Measurements from ENCODE around the gene SEMA3C. TPM values are rescaled to one million over a fixed set of nuclear protein-coding genes. Genes with fewer than 3 reads are reported as not detected.

The SEMA3C gene
- total RNA-seq, 1 donor from 2014 or later, result 34.8 TPM

GRCh38 chr7:80896906-80897598, 21.8 kb downstream of the SEMA3C start:
- H3K4me3 ChIP-seq, result no peak overlapping the region
- no peaks in the 10 kb centered on the region for H3K9me3 ChIP-seq
- no peaks in the 10 kb centered on the region for H3K36me3 ChIP-seq
- TF ChIP-seq CTCF (IDR thresholded peaks at IDR 0.05), result no peak
- intact Hi-C loops (cut with DNase I), result no loop called here
- no peaks in the 10 kb centered on the region for H3K27me3 ChIP-seq (ENCODE audit: low read depth)
- no peaks in the 10 kb centered on the region for H3K4me1 ChIP-seq
- DNase-seq, result no peak
- ATAC-seq, result no peak
- no peak overlapping the region for H3K27ac ChIP-seq

GRCh38 chr7:80895056-80895455, 23.8 kb downstream of the SEMA3C start:
- H3K27me3 ChIP-seq (ENCODE audit: low read depth), result no peaks in the 10 kb centered on the region
- no peak overlapping the region for H3K4me3 ChIP-seq
- H3K9me3 ChIP-seq, result no peaks in the 10 kb centered on the region
- no peaks in the 10 kb centered on the region for H3K36me3 ChIP-seq
- no peak for ATAC-seq
- no peak for TF ChIP-seq CTCF (IDR thresholded peaks at IDR 0.05)
- DNase-seq, result no peak
- H3K27ac ChIP-seq, result no peak overlapping the region
- intact Hi-C loops (cut with DNase I), result no loop called here
- no peaks in the 10 kb centered on the region for H3K4me1 ChIP-seq

GRCh38 chr7:80891259-80891544, 27.6 kb downstream of the SEMA3C start:
- Histone ChIP-seq H3K27me3 (ENCODE audit: low read depth) (no peaks in the 10 kb centered on the region), H3K4me1 (no peaks in the 10 kb centered on the region), H3K4me3 (no peak overlapping the region), H3K9me3 (no peaks in the 10 kb centered on the region), H3K36me3 (no peaks in the 10 kb centered on the region), H3K27ac (no peak overlapping the region)
- intact Hi-C loops (cut with DNase I), result no loop called here
- ATAC-seq, result no peak
- DNase-seq, result no peak
- no peak for TF ChIP-seq CTCF (IDR thresholded peaks at IDR 0.05)

GRCh38 chr7:80890426-80891258, 28.2 kb downstream of the SEMA3C start:
- no peaks in the 10 kb centered on the region for H3K4me1 ChIP-seq
- DNase-seq (no peak), ATAC-seq (no peak)
- H3K4me3 ChIP-seq, result no peak overlapping the region
- H3K9me3 ChIP-seq, result no peaks in the 10 kb centered on the region
- H3K27me3 ChIP-seq (ENCODE audit: low read depth), result no peaks in the 10 kb centered on the region
- intact Hi-C loops (cut with DNase I), result no loop called here
- no peak for TF ChIP-seq CTCF (IDR thresholded peaks at IDR 0.05)
- no peaks in the 10 kb centered on the region for H3K36me3 ChIP-seq
- H3K27ac ChIP-seq, result no peak overlapping the region

GRCh38 chr7:80889525-80889924, 29.3 kb downstream of the SEMA3C start:
- Histone ChIP-seq H3K36me3 (no peaks in the 10 kb centered on the region), H3K27me3 (ENCODE audit: low read depth) (no peaks in the 10 kb centered on the region), H3K4me1 (no peaks in the 10 kb centered on the region), H3K4me3 (no peak overlapping the region), H3K27ac (no peak overlapping the region), H3K9me3 (no peaks in the 10 kb centered on the region)
- no peak for ATAC-seq
- intact Hi-C loops (cut with DNase I), result no loop called here
- no peak for TF ChIP-seq CTCF (IDR thresholded peaks at IDR 0.05)
- no peak for DNase-seq

Measured in lower lobe of right lung (tissue), 2 donors.